CD4-positive, alpha-beta T cell treated with Interferon alpha-2 for 1 hour (primary cell): ENCODE data around the gene MAP2K3.
"Not testable (repeated sequence)": the region's sequence is repeated elsewhere in the genome, so short reads cannot be mapped to it uniquely, and the experiment has no call there.

Experiments
- DNase-seq, 2 donors: peaks; one replicate each; pipeline ENCODE4 v3.0.0-alpha.2; 2020 to 2022

The MAP2K3 gene

DNA sequence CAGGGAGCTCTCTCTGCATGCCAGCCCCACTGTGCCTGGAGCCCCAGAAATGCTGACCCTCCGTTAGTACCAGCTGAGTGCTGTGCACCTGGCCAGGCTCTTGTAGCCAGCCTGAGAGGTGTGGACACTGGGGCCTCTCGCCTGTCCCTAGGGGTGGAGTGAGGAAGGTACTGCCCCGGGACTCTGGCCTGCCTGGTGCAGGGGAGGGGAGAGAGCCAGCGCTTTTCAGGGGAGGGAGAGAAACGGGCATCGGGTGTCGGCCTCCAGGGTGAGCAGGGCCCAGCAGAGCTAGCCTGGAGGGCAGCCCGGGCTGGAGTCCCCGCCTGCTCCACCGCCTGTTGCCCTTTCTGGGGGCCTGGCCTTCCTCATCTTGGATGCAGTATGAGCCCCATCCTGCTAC lies 13.1 kb downstream of the MAP2K3 start:
- DNase-seq, result no peak

DNA sequence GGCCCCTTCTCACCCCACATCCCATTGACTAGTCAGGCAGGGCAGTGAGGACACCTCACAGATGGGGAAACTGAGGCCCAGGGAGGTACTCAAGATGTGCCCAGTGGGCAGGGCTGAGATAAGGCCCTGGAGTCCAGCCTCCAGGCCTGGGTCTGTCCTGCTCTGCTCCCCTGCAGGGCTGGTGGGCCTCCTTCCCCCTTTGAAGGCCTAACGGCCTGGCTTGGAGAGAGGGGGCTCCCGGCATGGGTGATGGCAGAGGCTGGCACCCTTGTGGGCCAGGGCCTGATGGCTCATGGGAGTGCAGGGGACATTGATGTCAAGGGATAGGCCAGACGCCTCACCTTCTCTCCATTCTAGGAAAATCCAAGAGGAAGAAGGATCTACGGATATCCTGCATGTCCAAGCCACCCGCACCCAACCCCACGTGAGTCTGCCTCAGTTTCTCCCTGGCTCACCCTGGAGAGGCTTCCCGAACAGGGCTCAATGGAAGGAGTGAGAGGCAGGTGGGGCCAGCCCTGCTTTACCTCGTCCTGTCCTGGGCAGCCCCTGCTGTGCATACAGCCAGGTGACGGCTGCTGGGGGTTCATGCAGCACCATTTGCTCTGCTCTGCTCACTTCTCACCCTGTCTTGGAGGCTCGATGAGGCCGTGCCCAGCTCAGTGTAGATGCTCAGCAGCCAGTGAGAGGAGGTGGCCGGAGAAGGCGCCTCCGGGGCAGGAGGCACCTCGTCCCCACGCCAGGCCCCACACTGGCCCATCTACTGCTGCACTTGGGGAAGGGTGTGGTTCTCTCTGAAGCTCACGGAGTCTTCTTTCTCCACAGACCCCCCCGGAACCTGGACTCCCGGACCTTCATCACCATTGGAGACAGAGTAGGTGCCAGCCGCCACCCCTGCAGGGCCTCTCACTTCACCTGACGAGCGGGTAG lies 13.8 kb downstream of the MAP2K3 start:
- DNase-seq, result no peak

DNA sequence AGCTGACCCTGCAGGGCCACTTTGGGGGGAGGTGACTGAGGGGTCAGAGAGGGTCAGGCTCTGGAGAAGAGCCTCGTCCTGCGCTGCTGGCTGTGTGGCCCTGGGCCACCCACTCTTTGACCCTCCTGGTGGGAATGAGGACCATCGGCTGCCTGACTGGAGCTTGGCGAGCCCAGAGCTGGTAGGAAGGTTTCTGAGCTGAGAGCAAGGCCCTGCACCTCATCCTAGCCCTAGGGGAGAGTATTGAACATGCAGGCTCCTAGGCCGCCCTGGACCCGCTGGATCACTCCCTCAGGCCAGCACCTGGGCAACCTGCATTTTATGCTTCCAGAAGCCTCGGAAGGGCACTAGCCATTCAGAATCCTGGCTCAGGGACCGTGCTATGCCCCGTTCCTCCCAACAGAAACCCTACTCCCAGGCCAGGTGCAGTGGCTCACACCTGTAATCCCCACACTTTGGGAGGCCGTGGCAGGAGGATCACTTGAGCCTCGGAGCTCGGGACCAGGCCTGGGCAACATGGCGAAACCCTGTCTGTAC lies 14.5 kb downstream of the MAP2K3 start:
- no peak for DNase-seq

DNA sequence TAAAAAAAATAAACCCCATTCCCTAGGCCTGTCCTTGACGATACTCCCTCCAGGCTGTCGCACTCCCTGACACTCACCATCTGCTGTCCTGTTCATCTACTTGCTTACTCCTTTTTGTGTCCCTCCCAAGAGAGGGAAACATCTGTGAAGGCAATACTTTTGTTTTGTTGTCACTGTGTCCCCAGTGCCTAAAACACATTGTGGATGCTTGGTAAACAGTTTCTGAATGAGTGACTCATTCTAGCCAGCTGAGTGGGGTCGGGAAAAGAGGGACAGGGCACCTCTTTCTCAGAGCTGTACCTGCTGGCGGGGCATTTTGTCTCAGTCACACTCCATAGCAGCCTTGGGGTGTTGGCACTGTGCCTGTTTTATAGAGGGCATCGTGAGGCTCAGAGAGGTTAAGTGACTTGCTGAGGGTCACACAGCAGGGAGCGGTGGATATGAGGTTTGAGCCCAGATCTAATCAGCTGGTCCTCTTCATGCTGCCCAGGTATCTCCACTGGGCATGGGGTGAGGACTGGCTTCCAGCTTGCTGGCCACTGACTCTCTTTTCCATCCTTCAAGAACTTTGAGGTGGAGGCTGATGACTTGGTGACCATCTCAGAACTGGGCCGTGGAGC lies 15.6 kb downstream of the MAP2K3 start:
- DNase-seq, result no peak

DNA sequence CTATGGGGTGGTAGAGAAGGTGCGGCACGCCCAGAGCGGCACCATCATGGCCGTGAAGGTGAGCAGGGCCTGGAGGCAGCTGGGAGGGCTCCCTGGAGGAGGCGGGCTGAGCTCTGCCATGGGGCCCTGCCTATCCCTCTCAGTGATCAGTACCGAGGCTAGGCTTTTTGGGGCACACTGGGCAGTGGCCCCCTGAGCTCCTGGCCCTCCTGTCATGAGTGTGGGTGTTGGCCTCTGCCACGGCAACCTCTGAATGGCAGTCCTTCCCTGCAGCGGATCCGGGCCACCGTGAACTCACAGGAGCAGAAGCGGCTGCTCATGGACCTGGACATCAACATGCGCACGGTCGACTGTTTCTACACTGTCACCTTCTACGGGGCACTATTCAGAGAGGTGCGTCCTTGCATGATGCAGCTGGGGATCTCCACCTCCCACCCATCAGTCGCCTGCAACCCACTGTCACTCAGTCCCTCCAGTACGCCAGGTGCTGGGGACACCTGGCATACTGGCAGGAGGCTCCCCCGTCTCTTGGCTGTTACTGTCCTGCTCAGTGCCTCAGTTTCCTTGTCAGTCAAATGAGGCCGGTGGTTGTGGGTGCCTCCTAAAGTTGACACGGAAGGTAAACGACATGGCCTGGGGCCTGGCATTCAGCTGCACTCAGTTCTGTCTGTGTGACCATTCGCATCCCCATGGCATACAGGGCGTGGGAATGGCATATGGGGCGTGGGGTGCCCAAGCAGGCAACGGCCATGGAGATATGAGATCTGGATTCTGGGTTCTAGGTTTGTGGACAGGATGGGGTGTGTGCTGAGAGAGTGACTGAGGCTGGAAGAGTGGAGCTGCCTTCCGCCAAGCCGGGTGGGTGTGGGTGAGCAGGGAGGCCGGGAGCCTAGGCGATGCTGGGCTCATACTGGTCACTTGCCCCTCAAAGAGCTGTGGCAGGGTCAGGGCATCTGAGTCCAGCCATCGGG lies 16.4 kb downstream of the MAP2K3 start:
- no peak for DNase-seq

DNA sequence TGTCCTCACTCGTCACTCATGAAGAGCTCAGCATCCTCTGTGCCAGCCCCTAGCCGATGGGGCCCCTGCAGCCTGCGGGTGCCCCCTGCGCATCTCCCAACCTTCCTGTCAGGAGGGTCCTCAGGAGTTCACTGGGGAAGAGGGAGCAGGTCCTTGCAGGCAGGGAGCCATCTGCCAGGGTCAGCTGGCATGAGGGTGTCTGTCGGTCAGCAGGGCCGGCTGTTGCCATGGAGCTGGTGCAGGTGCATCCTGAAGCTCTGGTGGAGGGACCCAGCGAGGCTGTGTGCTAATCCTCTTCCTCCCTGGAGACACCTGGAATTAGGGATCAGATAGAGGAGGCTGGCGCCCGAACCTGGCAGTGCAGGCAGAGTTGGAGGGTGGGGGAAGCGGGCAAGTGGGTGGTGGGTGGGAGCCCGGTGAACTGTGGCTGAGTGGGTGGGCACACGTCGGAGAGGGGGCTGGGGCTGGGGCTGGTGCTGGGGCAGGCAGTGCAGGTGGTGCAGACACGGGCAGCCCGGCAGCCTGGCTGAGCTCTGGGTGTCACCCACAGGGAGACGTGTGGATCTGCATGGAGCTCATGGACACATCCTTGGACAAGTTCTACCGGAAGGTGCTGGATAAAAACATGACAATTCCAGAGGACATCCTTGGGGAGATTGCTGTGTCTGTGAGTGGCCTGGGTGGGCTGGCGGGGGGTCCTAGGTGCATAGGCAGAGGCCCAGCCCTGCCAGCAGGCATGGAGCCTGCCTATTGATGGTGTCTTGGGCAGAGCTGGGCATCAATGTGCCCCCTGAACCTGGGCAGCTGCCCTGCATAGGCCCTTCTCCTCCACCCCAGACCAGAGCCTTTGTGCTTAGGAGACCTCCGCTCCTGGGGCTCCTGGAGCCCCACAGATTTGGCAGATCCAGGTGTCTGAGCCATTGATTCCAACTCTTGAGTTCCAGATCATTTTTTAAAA lies 17.4 kb downstream of the MAP2K3 start:
- DNase-seq, result no peak

DNA sequence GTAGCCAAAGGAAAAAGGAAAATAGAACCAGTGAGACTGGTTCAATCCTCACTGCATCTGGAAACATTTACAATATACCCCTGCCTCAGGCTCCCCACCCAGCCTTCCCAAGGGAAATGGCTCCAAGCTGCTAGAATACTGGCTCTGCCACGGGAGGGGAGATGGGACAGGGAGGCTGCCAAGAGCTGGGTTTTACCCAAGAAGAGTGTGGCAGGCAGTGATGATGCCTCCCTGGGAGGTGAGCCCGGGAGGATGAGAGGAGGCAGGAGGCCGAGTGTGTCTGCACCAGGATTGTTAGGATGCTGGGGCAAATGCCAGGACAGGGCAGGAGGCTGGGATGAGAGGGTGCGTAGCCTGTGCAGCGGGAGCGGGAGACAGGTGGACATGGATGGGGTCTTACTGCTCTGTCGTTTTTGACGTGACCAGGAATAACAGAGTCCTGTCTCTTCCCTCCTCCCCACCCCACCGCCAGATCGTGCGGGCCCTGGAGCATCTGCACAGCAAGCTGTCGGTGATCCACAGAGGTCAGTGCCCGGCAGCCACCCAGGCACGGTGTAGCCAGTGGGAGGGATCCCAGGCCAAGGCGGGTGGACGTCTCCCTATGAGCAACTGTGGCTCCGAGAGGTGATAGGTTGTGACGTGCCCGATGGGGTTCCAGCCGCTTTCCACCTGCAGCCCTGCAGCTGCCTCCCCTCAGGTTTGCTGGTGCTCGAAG lies 18.4 kb downstream of the MAP2K3 start:
- DNase-seq, result no peak

DNA sequence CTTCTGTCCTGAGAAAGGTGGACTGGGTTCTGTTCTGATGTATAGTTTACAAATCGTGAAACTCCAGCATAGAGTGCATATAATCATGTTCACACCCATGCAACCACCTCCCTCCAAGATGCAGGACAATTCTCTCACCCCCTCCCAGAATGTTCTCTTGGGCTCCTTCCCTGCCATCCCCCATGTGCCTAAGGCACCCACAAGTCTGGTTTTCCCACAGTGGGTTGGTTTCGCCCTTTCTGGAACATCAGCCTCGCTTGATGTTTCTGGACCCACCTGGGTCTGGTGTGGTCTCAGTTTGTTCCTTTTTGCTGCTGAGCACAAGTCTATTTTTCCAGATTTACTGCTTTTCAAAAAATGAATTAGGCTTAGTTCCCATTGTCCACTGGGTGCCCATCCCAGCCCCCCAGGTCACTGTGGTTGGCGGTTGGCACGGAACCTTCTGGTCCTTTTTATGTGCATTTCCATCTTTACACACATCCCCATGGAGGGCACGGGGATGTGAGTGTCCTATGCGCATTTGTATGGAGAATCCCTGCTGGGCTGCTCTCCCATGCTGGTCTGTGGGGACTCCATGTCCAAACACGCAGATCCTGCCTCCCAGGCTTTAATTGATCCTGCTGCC lies 19.0 kb downstream of the MAP2K3 start:
- no peak for DNase-seq

DNA sequence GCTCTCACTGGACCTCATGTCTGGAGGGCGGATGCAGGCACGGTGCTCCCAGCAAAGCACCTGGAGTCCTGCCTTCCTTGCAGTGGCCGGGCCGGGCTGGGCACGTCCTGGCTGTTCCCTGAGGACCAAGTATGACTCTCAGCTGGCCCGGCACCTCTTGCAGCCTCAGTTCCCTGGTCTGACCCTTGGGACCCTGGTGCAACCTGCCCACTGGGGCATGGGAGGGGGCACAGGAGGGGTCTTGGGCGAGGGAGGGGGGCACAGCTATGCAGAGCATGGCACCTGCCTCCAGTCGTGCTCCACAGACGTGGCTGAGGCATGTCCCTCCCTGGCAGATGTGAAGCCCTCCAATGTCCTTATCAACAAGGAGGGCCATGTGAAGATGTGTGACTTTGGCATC lies 19.6 kb downstream of the MAP2K3 start:
- no peak for DNase-seq

DNA sequence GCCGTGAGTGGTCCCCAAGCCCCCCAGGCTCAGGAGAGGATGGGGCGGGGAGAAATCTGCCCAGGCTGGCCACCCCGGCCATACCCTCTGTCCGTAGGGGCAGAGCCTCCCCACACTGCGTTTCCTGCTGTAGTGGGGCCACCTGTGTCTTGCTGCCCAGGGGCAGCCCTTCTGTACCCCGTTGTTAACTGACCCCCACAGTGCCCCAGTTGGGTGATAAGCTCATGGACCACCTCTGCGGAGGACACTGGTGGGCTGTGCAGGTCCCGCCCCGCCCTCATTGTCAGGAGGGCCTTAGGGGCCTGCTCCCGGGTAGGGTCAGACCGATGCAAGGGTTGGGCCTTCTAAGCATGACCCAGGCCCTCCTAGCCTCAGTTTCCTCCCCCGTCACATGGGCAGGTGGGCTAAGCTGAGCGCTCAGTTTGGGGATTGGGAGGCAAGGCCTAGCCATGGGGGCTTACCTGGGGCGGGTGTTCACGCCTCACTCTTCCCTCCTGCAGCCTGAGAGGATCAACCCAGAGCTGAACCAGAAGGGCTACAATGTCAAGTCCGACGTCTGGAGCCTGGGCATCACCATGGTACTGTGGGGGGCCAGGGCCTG lies 20.1 kb downstream of the MAP2K3 start:
- DNase-seq, result not testable (repeated sequence)

DNA sequence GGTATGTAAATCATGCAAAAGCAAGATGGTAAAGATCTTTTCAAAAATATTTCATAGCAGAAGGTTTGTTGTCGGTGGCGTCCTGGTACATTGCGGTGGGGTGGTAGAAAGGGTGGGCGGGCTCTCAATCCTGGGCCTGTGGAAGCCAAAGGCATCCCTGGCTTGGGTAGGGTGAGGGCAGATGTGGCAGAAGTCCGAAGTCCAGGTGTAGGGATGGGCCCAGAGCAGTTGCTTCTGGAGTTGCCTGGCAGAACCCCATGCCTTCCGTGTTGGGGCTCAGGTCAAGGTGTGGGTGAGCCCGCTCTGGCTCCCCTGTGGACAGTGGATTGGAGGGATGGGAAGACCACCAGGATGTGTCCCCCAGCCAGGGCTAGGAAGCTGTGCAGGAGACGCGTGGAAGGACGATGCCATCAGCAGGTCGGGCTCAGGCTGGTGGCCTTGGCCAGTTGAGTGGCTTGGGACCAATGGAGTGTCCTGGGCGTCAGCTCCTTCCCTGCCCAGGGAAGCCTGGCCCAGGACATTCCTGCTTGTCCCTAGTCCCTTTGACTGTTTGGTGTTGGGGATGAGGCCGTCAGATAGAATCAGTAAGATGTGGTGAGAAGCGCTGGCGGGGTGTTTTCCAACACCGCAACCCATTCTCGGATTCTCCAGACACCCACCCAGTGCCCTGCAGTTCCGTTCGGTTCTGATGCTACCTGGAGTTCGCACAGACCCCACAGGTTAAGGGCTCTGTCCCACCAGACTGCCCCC lies 21.1 kb downstream of the MAP2K3 start:
- DNase-seq, result not testable (repeated sequence)

DNA sequence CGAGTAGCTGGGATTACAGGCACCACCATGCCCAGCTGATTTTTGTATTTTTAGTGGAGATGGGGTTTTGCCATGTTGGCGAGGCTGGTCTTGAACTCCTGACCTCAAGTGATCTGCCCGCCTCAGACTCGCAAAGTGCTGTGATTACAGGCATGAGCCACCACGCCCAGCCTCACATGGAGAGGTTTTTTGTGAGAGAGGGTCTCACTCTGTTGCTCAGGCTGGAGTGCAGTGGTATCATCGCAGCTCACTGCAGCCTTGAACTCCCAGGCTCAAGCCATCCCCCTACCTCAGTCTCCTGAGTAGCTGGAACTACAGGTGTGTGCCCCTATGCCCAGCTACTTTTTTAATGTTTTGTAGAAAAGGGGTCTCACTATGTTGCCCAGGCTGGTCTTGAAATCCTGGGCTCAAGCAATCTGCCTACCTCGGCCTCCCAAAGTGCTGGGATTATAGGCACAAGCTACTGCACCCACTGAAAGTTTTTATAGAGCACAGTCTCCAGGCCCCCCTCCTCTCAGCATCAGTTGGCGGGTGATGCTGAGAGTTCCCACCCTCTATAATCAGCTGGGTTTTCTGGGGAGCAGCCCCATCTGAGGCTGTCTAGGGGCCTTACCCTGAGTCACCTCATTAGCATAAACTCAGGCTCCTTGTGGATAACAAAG lies 22.2 kb downstream of the MAP2K3 start:
- not testable (repeated sequence) for DNase-seq

DNA sequence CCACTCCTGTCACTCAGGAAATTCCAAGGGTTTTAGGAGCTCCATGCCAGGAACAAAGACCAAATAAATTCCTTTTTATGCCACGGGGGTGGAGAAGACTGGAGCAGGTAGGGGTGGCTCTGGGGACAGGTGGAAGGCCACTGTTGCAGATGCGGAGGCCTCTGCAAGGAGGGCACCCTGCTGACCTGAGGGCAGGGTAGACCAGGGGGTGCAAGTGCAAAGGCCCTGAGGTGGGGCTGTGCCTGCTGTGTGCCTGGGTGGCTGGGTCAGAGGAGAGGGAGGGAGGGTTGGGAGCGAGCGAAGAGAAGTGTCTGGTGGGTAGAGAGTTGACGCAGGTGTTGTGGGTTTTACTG lies 22.7 kb downstream of the MAP2K3 start:
- DNase-seq, result not testable (repeated sequence)

DNA sequence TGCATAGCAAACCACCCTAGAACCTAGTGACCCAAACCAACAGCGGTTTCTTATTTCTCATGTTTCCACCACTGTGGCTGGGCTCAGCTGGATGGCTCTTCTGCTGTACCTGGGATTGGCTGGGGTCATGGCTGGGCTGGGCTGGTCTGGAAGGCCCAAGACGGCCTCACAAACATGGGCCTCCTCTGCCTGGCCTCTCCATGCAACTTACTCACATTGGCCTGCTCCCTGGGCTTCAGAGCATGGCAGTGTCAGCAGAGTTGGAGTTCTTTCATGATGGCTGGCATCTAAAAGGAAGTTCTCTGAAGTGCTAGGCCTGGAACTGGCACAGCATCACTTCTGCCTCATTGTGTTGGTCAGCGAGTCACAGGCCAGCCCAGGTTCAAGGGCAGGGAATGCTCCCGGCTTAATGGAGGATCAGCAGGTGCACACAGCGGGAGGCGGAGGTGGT lies 24.4 kb downstream of the MAP2K3 start:
- DNase-seq, result peak in 1 of 2 donors; percentile 1

DNA sequence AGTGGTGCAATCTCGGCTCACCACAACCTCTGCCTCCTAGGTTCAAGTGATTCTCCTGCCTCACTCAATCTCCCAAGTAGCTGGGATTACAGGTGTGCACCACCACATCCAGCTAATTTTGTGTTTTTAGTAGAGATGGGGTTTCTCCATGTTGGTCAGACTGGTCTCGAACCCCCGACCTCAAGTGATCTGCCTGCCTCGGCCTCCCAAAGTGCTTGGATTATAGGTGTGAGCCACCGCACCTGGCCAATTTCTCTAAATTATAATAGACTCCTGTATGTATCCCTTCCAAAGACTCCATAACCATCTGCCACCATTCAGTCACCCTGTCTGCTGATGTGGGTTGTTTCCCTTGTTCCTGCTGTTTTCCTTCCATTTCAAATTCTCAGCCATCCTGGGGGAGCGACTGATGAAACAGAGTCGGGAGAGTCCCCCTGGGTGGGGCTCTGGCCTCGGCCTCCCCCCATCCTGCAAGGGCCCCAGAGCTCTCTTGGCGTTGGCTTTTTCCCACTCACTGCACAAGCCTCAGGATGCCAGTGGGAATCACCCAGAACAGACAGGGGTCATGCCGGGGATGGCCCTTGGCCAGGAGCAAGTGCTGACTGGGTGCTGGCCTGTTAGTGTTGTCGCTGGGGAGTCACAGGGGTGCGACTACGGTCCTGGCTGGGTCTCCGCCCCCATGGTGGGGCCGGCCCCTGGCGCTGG lies 25.7 kb downstream of the MAP2K3 start:
- not testable (repeated sequence) for DNase-seq

DNA sequence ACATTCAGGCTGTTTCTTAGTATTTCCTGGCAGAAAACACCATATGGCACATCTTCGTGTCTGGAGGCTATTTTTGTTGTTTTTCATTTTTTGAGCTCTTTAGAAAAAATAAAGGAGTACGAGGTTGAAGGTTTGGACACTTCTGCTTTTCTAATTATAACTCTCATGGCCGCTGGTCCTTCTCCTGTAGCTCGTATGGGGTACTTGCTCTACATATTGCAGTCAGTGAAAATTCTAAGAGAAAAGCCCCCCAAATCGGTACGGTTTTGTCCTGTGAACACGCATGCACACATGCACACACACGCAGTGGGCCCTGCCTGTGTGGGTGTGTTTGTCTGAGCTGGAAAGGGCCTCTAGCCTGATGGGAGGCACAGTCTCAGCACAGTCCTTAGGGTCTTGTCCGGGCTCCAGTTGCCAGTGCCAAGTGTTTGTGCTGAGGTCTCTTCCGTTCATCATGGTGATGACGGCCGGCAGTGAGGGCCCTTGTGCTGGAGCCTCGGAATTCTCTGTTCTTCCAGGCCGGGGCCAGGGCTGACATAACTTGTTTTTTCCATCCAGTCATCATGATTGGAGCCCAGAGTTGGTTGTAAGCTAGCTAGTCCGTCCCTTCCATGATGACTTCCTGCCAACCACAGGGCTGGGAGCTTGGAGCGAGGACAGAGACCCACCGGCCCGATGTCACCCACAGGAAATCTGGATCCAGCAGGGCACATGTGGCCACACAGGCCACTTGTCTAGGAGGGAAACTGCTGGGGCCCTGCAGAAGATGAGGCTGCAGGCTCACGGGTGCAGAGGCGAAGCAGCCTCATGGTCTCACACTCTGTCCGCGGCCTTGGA lies 26.5 kb downstream of the MAP2K3 start:
- not testable (repeated sequence) for DNase-seq

DNA sequence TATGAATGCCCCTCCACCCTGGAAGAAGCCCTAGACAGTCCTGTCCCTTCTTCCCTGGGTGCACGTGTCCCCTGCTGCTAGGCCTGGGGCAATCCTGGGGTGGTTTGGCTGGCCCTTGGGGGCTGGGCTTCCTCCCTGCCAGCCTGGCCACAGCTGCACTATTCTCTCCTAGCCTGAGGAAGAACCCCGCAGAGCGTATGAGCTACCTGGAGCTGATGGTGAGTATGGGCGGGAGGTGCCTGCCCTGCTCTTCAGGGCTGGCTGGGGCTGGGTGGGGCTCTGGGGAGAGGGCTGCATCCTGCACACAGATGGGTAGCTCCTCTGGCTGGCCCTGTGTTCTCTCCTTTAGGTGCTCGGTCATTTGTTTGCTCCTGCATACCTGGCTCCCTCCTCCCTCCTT lies 28.8 kb downstream of the MAP2K3 start:
- no peak for DNase-seq
